ENCODE data around the gene SLC29A2.
"Not testable (repeated sequence)": the region's sequence is repeated elsewhere in the genome, so short reads cannot be mapped to it uniquely, and the experiment has no call there.

Gene SLC29A2

DNA sequence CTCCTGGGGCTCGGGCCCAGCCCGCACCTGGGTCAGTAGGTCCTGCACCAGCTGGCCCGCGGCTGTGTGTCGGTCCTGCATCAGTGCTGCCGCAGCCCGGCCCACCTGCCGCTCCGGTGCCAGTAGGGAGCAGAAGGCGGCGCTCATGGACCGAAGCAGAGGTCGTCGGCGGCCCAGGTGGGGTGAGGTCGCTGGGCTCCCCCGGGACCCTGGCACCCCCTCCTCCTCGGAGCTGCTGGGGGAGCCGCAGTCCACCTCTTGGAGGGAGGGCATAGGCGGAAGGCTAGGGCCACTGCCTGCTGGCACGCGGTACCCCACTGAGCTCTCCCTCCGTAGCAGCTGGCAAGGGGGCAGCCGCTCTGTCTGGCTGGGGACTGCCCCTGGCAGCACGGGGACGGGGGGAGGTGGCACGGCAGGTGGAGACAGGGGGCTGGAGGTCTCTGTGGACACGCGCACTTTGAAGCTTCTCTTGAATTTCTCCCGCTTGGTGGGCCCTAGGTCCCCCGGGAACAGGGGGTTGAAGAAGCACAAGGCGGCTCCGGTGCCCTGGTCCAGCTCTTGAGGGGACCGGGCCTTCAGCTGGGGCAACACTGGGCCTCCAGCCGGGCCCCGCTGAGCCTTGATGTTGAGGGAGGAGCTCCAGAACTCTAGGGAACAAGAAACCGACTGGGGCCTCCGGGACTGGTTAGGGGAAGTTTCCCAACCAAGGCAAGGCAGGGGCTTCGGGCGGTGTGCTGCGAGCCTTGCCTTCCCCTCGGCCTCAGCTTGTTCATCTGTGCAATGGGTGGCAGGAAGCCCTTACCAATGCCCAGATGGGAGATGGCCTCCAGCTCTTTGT lies 36.7 kb downstream of the SLC29A2 start:
- no peak for DNase-seq (ENCODE audit: low spot score)

DNA sequence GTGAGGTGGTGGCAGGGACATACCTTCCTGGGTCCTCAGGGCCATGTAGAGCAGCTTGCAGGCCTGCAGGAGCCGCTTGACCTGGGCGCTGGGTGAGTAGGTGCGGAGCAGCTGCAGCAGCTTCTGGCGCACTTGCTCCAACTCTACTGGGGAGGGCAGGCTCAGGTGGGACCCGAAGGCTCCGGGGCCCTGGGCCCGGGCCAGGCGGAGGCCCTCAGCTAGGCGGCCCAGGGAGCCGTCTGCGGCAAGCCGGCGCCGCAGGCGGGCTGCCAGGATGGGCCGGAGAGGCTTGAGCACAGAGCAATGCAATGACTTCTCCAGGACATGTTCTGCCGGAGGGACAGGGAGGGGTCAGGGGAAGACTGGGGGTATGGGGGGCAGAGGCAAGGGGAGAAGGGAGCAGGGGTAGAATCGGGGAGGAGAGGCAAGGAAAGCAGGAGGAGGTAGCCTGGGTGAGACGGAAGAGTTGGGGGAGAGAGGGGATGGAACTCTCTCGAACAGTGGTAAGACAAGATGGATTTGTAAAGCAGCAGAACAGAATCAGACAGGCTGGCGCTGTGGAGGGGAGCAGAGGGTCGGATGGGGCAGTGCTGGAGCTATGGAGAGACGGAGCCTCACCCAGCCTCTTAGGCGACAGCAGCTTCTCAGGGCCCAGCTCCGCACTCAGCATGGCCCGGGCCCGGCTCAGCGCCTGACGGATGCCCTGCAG lies 37.5 kb downstream of the SLC29A2 start:
- no peak for DNase-seq (ENCODE audit: low spot score)

DNA sequence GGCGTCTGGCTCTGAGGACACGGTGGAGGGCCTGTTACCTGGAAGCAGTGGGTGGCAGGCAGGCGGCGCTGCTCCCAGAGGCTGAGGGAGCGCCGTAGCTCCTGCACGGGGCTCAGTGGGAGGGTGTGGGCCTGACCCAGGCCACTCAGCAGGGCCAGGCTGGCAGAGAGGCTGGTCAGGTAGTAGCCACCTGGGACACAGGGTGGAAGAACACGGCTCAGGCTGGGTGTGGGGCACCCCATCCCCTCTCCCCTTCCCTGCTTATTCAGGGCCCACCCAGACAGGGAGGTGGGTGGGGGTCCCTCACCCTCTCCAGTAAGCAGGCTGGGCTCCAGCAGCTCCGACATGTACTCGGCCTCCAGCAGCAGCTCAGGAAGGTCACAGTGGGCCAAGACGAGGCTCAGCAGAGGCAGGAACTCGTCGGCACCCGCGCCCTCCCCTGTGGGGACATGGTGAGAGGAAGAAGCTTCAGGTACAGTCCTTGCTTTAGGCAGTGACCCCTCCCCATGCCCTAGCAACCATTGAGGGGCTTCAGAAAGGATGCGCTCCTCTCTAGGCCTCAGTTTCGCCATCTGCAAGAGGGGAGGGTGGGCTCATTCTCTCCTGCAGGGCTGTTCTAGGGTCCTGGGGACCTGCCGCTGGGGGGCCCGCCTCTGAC lies 38.2 kb downstream of the SLC29A2 start:
- no peak for DNase-seq (ENCODE audit: low spot score)

DNA sequence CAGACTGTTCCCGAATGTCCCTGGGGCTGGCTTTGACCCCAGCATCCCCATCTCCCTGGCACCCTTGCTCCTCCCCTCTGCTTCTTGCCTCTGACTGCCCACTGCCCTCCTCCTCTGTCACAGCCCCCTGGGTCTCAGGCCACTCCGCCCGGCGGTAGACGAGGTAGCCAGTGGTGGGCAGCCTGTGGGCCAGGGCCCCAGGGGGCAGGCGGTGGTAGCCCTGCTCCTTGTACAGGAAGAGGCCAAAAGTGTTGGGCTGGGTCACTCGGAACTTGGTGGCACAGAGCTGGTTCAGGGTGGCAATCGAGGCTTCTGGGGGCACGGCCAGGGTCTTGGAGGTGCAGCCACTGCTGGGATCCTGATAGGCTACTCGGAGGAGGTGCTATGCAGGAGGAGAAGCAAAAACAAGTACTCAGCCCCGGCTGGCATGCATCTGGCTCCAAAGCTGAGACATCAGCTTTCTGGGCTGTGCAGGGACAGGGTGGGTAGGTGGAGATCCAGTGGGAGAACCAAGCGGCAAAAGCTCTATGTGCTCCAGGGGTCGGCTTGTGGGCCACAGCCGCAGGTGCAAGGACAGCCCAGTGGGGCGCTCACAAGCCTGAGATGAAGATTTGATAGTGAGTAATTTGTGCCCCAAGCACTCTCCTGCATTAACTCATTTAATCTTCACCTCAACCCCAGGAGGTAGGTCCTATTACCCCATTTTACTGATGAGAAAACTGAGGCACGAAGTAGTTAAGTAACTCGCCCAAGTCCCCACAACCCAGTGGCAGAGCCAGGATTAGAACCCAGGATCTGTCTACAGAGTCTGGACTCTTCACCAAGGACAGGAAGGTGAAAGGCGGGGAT lies 39.0 kb downstream of the SLC29A2 start:
- no peak for DNase-seq (ENCODE audit: low spot score)

DNA sequence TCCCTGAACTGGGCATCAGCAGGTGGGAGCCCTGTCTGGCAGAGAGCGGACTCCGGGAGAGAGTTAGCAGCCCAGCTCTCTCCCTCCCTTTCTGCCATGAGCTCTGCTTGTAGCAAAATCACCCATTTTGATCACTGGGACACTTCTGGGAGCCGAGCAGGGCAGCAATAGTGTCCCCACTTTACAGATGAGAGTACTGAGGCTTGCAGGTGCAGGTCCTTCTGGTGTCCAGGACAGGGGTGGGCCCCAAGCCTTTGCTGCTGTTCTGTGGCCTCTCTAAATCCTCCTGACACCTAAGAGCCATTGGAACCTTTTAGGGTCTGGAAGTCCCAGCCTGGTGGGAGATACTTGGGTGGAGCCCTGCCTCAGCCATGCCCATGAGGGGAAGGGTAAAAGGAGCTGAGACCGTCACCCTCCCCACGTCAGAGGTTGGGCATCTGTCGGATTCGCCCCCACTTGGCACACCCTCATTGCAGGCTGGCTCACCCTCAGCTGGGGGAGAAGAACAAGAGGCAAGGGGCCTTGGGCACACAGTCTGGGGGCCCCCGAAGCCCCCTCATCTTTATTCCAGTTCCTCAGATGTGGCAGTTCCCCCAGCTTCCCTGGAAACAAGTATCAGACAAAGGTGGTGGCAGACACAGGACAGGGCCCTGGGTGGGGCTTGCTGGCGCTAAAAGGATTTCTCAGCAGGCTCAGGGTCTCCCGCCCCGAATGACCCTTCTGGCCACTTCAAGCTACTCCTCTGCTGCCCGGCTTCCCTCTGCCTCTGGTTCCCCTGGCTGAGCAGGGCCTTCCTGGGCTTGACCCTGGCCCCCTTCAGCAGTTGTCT lies 39.8 kb downstream of the SLC29A2 start:
- no peak for DNase-seq (ENCODE audit: low spot score)

DNA sequence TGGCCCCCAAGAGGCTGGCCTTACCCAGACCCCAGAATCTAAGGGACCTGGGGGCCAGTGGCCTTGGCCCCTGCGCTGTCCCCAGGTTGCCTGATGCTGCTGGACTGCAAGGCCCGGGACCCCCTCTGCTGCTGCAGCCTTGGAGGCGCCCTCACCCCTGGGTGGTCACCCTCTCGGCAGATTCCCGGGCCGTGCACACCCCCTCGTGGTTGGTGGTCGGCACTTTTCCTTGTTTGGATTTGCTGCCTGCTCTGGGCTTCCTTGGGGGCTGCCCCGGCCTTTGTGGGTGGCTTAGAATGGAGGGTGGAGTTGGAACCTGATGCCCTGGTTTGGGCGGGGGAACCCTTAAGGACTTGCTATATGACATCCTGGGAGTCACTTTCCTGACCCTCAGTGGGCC lies 40.6 kb downstream of the SLC29A2 start:
- peak; percentile 55 for DNase-seq (ENCODE audit: low spot score)

DNA sequence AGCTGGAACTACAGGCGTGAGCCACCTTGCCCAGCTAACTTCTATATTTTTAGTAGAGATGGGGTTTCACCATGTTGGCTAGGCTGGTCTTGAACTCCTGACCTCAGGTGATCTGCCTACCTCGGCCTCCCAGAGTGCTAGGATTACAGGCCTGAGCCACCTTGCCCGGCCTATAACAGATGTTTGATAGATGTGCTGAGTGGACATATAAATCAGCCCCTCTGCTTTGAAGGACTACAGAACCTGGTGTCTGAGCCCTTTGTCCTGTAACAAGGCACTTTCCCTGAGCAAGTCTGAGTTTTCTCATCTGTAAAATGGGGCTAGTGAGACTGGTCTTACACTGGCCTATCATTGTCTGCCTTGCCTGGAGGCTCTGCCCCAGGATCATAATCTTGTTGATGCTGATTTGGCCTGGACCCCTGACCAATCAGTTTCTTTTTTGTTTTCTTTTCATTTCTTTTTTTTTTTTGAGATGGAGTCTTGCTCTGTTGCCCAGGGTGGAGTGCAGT lies 42.3 kb downstream of the SLC29A2 start:
- no peak for DNase-seq (ENCODE audit: low spot score)

DNA sequence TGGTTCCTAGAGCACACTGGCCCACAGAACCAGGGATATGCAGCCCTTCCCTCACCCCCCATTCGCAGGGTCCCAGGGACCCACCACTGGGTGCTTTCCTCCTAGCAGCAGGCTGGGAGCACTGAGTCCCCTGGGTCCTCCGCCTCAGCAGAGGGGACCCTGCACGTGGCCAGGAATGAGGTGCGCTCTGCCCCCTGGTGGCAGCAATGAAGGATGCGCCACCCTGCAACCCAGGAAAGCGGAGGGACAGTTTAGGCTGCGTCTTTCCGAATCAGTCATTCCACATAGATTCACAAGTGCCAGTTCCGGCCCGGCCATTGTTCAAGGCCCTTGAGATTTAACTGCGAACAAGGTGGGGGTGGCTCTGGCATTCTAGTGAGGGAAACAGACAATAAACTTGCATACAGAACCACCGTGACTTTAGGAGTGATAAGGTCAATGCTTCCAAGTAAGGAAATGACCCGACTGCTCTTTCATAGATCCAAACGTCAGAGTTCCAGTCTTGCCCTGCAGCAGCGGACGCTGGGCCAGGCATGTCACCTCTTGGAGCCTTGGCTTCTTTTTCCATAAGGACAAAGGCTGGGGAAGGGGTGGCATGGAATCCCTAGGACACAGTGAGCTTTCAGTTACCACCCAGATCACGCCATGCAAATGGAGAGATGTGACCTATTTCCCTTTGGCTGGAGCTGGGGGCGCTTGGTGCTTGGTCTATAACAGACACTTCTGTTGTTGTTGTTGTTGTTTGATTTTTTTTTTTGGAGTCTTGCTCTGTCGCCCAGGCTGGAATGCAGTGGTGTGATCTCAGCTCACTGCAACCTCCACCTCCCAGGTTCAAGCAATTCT lies 43.0 kb downstream of the SLC29A2 start:
- peak; percentile 85 for DNase-seq (ENCODE audit: low spot score)

DNA sequence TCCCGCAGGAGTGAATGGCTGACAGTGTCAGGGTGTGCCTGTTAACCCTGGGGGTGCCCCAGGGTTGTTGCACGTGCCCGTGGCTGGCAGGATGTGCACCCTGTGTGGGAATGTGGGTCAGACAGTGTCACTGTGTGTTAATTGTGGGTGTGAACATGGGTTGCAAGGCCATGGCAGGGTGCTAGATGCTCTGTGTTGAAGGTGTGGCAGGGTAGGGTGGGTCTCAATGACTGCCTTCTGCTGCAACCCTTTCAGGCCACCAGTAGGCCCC lies 43.6 kb downstream of the SLC29A2 start:
- DNase-seq (ENCODE audit: low spot score): no peak

DNA sequence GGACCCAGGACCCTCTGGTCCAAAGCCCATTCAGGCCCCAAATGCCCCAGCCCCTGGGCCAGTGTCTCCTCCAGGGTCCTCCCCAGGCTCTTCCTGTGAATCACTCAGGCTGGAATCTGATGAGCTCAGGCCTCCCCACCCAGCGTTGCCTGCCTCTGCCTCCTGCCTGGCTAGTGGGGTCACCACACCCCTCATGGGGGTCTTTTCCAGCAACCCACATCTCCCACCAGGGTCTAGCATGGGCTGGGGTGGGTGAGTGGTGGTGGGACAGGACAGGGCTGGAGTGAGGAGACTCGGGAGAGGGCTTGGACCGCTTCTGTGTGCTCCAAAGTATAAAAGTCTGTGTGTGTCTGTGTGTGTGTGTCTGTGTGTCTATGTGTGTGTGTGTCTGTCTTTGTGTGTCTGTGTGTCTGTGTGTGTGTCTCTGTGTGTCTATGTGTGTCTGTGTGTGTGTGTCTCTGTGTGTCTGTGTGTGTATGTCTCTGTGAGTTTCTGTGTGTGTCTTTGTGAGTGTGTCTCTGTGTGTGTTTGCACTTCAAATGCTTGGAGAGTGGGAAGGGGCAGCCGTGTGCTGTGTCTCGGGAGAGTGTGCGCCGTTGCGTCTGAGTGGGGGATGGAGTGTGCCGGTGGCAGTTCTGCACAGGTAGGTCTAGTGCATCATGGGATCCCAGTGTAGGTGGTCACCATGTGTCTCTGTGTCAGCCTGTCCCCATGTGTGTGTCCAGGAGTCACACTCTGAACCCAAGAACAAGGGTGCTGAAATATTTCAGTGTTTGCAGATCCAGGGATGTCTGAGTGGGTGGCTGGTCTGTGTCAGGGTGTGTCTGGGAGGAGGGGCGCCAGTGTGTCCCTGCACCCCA lies 44.2 kb downstream of the SLC29A2 start:
- DNase-seq (ENCODE audit: low spot score): no peak

DNA sequence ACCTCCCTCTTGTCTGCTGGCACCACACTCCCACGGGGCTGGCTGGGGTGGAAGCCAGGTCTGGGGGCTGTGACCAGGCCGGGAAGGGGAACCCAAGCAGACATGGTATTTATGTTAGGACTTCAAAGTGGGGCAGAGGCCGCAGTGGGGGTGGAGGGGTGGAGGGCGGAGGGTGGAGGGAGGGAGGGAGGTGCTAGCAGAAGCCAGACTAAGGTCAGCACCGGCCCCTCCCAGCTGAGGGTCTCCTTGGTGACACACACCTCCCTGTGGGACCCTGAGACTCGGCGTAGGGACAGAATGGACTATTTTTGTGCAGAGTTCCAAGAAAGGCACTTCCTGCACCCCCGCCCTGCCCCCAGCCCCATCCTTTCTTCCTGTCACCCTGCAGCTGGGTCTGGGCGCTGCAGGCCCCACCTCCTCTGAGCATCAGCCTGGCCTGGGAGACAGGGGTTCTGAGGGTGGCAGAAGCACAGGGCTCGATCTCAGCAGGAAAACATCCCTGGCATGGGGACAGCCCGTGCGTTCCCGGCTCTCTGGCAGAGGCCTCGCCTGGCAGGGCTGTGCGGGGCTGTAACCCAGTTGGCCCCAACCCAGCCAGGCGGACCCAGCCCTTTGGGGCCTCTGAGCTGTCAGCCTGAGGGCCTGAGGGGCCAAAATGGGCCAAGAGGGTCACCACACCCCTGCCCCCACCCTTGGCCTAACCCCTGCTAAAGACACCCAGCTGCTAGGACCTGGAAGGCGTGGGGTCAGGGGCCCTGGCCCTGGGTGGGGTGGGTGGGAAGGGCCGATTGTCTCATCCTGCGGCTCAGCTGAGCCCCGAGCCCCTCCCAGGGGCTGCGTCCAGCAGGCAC lies 45.1 kb downstream of the SLC29A2 start:
- DNase-seq (ENCODE audit: low spot score): peak; percentile 64

DNA sequence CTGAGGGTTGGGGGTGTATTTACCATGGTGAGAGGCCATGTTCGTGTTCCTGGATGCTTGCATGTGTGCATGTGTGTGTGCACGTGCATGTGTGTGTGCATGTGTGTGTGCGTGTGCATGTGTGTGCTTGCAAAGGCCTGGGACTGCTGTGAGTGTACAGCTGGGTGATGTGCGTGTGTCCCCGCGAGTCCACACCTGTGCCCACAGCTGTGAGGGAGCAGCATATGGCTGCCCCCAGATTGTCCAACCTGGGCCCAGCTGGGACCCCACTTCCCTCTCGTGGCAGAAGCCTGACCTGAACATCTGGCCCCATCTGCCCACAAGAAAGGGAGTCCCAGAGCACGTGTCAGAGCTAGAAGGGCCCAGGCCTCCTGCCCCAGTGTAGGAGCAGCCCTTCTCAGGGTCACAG lies 46.3 kb downstream of the SLC29A2 start:
- no peak for DNase-seq (ENCODE audit: low spot score)

DNA sequence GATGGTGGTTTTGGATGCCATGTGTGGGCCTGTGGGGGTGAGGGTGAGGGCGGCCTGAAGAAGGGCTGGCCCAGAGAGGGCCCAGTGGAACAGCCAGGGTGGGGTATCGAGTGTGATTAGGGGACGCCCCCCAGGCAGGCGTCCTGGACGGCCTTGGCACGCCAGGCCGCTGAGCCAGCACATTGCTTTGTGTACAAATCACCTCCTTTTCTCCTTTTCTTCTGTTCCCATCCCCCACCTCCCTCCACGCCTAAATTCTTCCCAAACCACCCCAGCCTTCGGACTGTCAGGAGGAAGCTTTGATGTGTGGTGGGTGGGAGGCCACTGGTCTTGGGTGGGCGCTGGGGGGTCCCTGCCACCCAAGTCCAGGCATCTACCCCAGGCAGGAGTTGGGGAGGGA lies 46.9 kb downstream of the SLC29A2 start:
- no peak for DNase-seq (ENCODE audit: low spot score)

DNA sequence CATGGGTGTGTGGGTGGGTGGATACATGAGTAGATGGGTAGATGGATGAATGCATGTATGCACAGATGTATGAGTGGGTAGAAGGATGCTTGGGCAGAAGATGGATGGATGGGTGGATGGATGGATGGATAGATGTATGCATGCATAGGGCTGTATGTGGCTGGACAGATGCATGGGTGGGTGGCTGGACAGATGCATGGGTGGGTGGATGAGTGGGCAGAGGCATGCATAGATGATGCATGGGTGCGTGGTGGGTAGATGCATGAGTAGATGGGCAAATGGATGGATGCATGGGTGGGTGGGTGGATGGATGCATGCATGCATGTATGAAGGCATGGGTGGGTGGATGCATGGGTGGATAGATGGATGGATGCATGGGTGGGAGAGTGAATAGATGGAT lies 47.9 kb downstream of the SLC29A2 start:
- no peak for DNase-seq (ENCODE audit: low spot score)

DNA sequence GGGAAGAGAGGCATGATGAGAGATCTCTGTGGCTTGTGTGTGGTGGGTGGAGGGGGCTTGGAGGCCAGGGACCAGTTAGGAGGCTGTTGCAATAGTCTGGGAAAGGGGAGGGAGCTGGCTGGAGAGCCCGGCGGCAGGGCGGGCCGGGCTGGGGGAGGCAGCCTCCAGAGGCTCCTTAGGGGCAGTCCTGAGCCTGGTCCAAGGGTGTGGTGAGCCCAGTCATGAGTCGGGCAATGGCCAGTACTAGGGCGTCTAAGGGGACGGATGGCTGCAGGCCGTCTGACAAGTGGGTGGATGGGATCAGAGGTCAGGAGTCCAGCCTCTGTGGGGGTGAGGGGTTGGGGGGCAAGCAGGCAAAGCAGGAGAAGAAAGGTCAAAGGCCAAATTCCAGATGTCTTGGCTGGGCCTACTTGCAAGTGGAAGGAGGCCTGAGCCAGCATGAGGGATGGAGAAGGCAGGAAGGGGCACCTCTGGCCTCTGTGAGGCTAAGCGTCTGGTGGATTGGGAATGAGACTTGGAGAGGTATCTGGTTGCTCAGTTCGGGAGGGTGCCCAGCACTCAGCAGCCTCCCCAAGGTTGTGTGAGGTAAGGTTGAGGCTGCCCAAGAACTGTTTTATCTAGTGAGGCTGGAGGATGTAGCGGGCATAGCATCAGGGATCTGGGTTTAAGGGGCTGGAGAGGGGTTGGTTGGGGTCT lies 48.7 kb downstream of the SLC29A2 start:
- no peak for DNase-seq (ENCODE audit: low spot score)

DNA sequence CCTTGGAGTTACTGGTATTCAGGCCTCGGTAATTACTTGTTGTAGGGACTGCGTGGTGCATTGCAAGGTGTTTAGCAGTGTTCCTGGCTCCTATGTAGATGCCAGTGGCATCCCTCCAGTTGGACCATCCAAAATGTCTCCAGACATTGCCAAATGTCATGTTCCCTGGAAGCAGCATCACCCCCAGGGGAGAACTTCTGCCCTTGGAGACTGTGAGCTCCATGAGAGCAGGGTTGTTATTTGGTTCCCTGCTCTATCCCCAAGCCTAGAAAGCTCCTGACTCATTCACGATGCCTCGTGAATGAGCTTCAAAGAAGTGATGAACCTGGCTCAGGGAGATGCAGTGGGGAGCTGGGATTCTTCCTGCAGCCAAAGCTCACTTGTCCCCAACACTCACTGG lies 50.0 kb downstream of the SLC29A2 start:
- no peak for DNase-seq (ENCODE audit: low spot score)

DNA sequence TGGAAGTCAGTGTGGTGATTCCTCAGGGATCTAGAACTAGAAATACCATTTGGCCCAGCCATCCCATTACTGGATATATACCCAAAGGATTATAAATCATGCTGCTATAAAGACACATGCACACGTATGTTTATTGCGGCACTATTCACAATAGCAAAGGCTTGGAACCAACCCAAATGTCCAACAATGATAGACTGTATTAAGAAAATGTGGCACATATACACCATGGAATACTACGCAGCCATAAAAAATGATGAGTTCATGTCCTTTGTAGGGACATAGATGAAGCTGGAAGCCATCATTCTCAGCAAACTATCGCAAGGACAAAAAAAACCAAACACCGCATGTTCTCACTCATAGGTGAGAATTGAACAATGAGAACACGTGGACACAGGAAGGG lies 50.8 kb downstream of the SLC29A2 start:
- DNase-seq (ENCODE audit: low spot score): not testable (repeated sequence)
